HG03558 (cell line): Measurements from ENCODE around the gene METTL15.
A peak's percentile ranks its signal among the peaks of the same experiment; 100 is the strongest.
"Not testable (repeated sequence)": the region's sequence is repeated elsewhere in the genome, so short reads cannot be mapped to it uniquely, and the experiment has no call there.

Experiments used
- ATAC-seq: cut with Tn5 transposase; IDR thresholded peaks from one replicate; pipeline ENCODE4 v1.9.1; 2021; ENCODE audit warnings: moderate number of reproducible peaks; ENCODE audit not compliant: unreplicated experiment; ENCODE audit errors: extremely low read depth

The METTL15 gene

GRCh38 chr11:28272247-28272646 lies 164.1 kb downstream of the METTL15 start:
- not testable (repeated sequence) for ATAC-seq

GRCh38 chr11:28274216-28274615 lies 166.0 kb downstream of the METTL15 start:
- no peak for ATAC-seq

GRCh38 chr11:28284196-28284595 lies 176.0 kb downstream of the METTL15 start:
- ATAC-seq = no peak

- ATAC-seq = no peak
Observed at GRCh38 chr11:28289444-28289843, 181.3 kb downstream of the METTL15 start.

GRCh38 chr11:28290995-28291394 lies 182.8 kb downstream of the METTL15 start:
- ATAC-seq = not testable (repeated sequence)

GRCh38 chr11:28296426-28296825 lies 188.2 kb downstream of the METTL15 start:
- peak; percentile 89 for ATAC-seq

GRCh38 chr11:28298209-28298608 lies 190.0 kb downstream of the METTL15 start:
- no peak for ATAC-seq

GRCh38 chr11:28303477-28304191 lies 195.4 kb downstream of the METTL15 start:
- ATAC-seq = no peak

- ATAC-seq = no peak
Observed at GRCh38 chr11:28315440-28315839, 207.3 kb downstream of the METTL15 start.

- ATAC-seq = no peak
Observed at GRCh38 chr11:28318871-28319270, 210.7 kb downstream of the METTL15 start.

- no peak for ATAC-seq
Observed at GRCh38 chr11:28323621-28324020, 215.4 kb downstream of the METTL15 start.

GRCh38 chr11:28332393-28332792 lies 224.2 kb downstream of the METTL15 start:
- ATAC-seq = peak; percentile 68

GRCh38 chr11:28337701-28338100 lies 229.5 kb downstream of the METTL15 start:
- ATAC-seq = no peak

GRCh38 chr11:28338371-28338770 lies 230.2 kb downstream of the METTL15 start:
- ATAC-seq = no peak

GRCh38 chr11:28339488-28339887 lies 231.3 kb downstream of the METTL15 start:
- no peak for ATAC-seq

GRCh38 chr11:28342716-28343115 lies 234.5 kb downstream of the METTL15 start:
- ATAC-seq = no peak

GRCh38 chr11:28343304-28344233 lies 235.4 kb downstream of the METTL15 start:
- no peak for ATAC-seq

GRCh38 chr11:28346209-28346608 lies 238.0 kb downstream of the METTL15 start:
- no peak for ATAC-seq

- ATAC-seq = no peak
Observed at GRCh38 chr11:28346721-28347120, 238.5 kb downstream of the METTL15 start.

- ATAC-seq = no peak
Observed at GRCh38 chr11:28347371-28347770, 239.2 kb downstream of the METTL15 start.

GRCh38 chr11:28350216-28350615 lies 242.0 kb downstream of the METTL15 start:
- ATAC-seq = no peak
